ENCODE measurements around the gene SMOC2.

Gene SMOC2

DNA sequence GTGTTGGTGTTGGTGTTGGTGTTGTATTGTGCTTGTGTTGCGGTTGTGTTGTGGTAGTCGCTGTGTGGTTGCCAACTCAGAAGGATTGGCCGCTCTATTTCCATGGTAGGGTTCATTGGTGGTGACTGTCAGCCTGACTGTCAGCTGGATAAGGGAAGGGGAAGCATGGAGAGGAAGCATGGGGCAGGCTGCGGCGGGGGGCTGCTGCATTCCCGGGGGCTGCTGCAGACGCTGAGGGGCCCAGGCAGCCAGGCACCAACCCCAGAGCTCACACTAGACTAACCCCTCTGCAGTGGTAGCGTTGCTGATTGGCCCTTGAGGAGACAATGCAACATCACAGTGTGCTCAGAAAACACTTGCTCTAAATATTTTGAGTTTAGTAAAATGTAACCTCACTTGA is 199.2 kb downstream of the SMOC2 start:
- in situ Hi-C loops (cut with MboI; ENCODE audit: low sequenced_read_pairs, unreplicated experiment), result no loop called here
- TF ChIP-seq, protein P1, sequence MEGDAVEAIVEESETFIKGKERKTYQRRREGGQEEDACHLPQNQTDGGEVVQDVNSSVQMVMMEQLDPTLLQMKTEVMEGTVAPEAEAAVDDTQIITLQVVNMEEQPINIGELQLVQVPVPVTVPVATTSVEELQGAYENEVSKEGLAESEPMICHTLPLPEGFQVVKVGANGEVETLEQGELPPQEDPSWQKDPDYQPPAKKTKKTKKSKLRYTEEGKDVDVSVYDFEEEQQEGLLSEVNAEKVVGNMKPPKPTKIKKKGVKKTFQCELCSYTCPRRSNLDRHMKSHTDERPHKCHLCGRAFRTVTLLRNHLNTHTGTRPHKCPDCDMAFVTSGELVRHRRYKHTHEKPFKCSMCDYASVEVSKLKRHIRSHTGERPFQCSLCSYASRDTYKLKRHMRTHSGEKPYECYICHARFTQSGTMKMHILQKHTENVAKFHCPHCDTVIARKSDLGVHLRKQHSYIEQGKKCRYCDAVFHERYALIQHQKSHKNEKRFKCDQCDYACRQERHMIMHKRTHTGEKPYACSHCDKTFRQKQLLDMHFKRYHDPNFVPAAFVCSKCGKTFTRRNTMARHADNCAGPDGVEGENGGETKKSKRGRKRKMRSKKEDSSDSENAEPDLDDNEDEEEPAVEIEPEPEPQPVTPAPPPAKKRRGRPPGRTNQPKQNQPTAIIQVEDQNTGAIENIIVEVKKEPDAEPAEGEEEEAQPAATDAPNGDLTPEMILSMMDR (IDR thresholded peaks at IDR 0.05; ENCODE audit: borderline replicate concordance, control extremely low read depth, extremely low read depth, insufficient read depth, missing control alignments), result no peak

DNA sequence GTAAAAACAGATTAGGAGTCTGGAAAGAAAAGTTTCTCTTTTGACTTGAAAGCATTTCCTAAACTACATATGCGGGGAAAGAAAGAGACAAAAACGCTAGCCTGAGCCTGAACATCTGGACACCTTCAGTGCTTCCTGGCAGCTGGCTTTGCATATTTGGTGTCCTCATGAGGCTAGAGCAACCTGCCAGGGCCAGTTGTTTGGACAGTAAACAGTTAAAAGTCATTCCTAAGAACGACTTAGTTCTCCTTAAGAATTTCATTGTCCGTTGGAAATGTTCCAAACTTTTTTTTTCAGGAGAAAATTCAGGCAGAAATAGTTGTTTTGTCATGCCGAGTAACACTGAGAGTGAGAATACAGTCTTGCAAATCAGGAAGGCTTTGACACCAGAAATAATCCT is 199.8 kb downstream of the SMOC2 start:
- in situ Hi-C loops (cut with MboI; ENCODE audit: low sequenced_read_pairs, unreplicated experiment), result no loop called here
- TF ChIP-seq, protein P1 (IDR thresholded peaks at IDR 0.05; ENCODE audit: borderline replicate concordance, control extremely low read depth, extremely low read depth, insufficient read depth, missing control alignments), result no peak
- no peak for DNase-seq (ENCODE audit: low spot score)

More for the DNA sequence above, 199.2 kb downstream of the SMOC2 start:
- no peak for DNase-seq (ENCODE audit: low spot score)

DNA sequence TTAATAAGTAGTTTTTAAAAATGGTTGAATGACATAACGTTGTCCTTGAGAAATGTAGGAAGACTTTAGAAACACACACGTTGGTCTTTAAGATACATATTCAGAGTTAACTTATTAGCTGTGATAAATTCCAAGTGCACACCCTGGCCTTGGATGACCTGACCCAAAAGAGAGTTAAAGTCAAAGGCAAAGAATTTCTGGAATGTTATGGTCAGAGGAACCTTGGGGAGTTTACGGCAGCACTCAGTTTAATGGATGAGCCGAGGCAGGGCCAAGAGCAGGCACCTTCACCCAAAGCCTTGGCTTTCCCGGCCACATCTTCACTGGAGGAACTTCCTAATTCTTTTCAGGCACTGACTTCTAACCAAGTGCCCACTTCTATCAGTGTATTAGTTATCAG is 200.5 kb downstream of the SMOC2 start:
- no peak for DNase-seq (ENCODE audit: low spot score)
- in situ Hi-C loops (cut with MboI; ENCODE audit: low sequenced_read_pairs, unreplicated experiment), result no loop called here
- TF ChIP-seq, protein P1 (IDR thresholded peaks at IDR 0.05; ENCODE audit: borderline replicate concordance, control extremely low read depth, extremely low read depth, insufficient read depth, missing control alignments), result no peak

DNA sequence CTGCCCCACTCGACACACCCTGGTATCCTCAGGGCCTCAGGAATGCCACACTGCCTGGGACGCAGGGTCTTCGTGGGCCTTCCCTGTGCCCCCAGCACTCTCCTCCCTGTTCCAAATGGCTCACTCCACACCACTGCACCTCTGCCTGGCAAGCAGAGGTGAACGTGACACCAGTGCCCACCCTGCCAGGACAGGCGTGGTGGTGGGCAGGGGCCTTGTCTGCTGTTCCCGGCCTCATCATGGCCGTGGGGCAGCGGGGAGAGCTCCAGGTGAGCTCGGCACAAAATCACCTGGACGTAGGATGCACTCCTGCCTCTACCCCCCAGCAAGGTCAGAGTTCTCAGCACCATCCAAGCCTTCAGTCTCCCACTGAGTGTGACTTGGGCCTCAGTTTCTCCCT is 202.4 kb downstream of the SMOC2 start:
- TF ChIP-seq, protein P1 (IDR thresholded peaks at IDR 0.05; ENCODE audit: borderline replicate concordance, control extremely low read depth, extremely low read depth, insufficient read depth, missing control alignments), result no peak
- DNase-seq (ENCODE audit: low spot score), result no peak
- in situ Hi-C loops (cut with MboI; ENCODE audit: low sequenced_read_pairs, unreplicated experiment), result no loop called here

DNA sequence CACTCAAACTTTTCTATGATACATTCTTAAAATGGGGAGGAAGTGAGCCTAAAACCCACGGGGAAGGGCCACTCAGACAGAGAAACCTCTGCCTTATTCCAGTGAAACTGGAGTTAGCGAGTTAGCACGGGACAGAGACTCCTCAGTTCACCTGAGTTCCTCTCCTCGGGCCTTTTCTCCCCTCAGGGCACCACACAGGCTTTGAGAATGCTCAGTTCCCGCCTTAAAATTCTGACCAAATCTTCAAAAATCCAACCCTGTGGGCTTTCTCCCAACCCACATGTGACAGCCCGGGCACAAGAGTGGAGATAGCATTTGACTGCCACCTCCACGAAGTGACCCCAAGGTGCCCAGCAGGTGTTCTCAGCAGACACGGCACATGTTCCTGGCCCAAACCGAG is 204.3 kb downstream of the SMOC2 start:
- TF ChIP-seq, protein P1 (IDR thresholded peaks at IDR 0.05; ENCODE audit: borderline replicate concordance, control extremely low read depth, extremely low read depth, insufficient read depth, missing control alignments), result no peak
- in situ Hi-C loops (cut with MboI; ENCODE audit: low sequenced_read_pairs, unreplicated experiment), result no loop called here

DNA sequence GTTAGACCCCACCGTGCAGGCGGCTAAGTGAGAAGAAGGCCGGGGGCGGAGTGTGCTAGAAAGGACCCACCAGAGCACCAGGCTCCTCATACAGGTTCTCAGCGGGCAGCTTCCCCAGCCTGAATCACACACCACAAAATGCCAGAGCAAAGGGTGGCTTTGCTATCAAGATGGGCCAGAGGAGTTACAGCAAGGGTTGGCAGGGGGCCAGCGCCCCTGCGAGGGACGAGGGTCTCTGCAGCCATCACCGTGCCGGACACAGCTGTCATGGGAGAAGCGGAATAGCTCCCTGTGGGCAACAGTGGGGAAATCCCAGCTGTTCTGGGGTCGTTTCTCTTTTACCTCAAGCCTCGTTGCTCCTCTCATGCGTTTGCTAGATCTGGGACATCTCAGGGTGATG is 206.3 kb downstream of the SMOC2 start:
- no peak for DNase-seq (ENCODE audit: low spot score)
- in situ Hi-C loops (cut with MboI; ENCODE audit: low sequenced_read_pairs, unreplicated experiment), result no loop called here
- TF ChIP-seq, protein P1 (IDR thresholded peaks at IDR 0.05; ENCODE audit: borderline replicate concordance, control extremely low read depth, extremely low read depth, insufficient read depth, missing control alignments), result no peak

More for the DNA sequence above, 204.3 kb downstream of the SMOC2 start:
- DNase-seq (ENCODE audit: low spot score), result no peak
